ENCODE data around the gene KCNK7. TPM values are rescaled to one million over a fixed set of nuclear protein-coding genes. Genes with fewer than 3 reads are reported as not detected.

KCNK7 gene
- polyA plus RNA-seq, 1 experiment, result 0.07 TPM

DNA sequence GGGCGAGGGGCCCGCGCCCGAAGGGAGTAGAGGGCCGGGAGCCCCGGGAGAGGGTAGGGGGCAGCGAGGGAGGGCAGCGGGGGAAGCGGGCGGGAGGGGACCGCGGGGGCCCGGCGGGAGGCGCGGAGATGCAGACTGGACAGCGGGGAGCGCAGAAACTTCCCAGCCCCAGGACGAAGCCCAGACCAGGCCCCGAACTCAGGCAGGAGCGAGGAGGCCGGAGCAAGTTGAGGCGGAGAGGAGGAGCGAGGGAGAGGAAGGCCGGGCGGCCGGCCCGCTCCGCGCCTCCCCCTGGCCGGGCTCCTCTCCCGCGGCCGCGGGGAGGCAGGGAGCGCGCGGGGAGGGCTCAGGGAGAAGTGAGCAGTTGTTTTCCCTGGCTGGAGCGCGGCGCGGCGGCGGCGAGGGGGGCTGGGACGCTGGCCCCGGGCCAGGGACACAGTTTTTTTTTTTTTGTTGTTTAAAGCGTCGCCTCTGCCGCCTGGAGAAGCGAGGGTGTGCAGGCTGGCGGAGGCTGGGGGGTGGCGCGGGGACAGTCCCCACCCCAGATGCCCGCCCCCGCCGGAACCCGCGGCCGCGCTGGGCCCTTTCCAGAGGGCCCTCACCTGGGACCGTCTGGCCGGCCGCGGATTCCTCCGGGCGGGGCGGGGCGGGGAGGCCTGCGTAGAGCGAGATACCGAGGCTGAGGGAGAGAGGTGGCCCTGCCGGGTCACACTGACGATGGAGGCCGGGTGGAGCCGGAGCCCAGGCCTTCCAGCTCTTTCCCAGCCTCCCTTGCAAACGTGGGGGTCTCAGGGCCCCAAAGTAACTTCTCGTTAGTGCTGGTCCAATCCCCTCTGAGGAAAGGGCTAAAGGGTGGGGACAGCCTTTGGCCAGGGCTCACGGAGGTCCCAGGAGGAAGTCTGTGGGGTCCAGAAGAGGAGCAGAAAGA is 37.3 kb downstream of the KCNK7 start, which contains the start of gene LTBP3:
TSS of gene LTBP3 (minus strand) at position 358 of the 928 bp plus-strand sequence. CDS start 400 bp downstream, outside the sequence.
- H3K4me3 ChIP-seq (ENCODE audit: low read depth, low read length), result peak within 1 kb of the TSS; percentile 70
- CTCF ChIA-PET, result interaction anchor here (3.0 to 4.5 kb wide), 2 partner anchors 13 to 17 kb away, joined by 20 to 31 read pairs; partner anchors contain the start of gene ZNRD2
- peaks cover 5% of the 10 kb centered on the region for H3K36me3 ChIP-seq (ENCODE audit: control insufficient read depth, insufficient read depth, low read length)
- POLR2A ChIA-PET, result interaction anchor here (0.8 kb wide), 1 partner anchor 300 kb away, joined by 3 read pairs; no protein-coding TSS in a partner anchor
- no peak for DNase-seq (ENCODE audit: low read depth)
- TF ChIP-seq, protein P1, sequence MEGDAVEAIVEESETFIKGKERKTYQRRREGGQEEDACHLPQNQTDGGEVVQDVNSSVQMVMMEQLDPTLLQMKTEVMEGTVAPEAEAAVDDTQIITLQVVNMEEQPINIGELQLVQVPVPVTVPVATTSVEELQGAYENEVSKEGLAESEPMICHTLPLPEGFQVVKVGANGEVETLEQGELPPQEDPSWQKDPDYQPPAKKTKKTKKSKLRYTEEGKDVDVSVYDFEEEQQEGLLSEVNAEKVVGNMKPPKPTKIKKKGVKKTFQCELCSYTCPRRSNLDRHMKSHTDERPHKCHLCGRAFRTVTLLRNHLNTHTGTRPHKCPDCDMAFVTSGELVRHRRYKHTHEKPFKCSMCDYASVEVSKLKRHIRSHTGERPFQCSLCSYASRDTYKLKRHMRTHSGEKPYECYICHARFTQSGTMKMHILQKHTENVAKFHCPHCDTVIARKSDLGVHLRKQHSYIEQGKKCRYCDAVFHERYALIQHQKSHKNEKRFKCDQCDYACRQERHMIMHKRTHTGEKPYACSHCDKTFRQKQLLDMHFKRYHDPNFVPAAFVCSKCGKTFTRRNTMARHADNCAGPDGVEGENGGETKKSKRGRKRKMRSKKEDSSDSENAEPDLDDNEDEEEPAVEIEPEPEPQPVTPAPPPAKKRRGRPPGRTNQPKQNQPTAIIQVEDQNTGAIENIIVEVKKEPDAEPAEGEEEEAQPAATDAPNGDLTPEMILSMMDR (IDR thresholded peaks at IDR 0.05; ENCODE audit: insufficient read depth, low read depth, low read length), result 0 out of 2 replicates have a peak, but pooled peaks have one; percentile 2
- no peaks in the 10 kb centered on the region for H3K27me3 ChIP-seq (ENCODE audit: control insufficient read depth, insufficient read depth, low read length)

- no peak for DNase-seq (ENCODE audit: low read depth)
- Histone ChIP-seq H3K4me3 (ENCODE audit: low read depth, low read length) (peak overlapping the region; percentile 70), H3K36me3 (ENCODE audit: control insufficient read depth, insufficient read depth, low read length) (peaks cover 11% of the 10 kb centered on the region), H3K27me3 (ENCODE audit: control insufficient read depth, insufficient read depth, low read length) (no peaks in the 10 kb centered on the region)
- CTCF ChIA-PET, result interaction anchor here (0.9 to 3.4 kb wide), 4 partner anchors 13 to 241 kb away, joined by 3 to 26 read pairs (median 4); no protein-coding TSS in a partner anchor
- TF ChIP-seq, protein P1 (IDR thresholded peaks at IDR 0.05; ENCODE audit: insufficient read depth, low read depth, low read length), result no peak
- POLR2A ChIA-PET, result interaction anchor here (0.6 to 1.0 kb wide), 3 partner anchors 104 to 341 kb away, joined by 3 read pairs; no protein-coding TSS in a partner anchor
Observed at GRCh38 chr11:65557280-65558001, 38.2 kb downstream of the KCNK7 start.

- TF ChIP-seq, protein P1 (IDR thresholded peaks at IDR 0.05; ENCODE audit: insufficient read depth, low read depth, low read length), result no peak
- H3K4me3 ChIP-seq (ENCODE audit: low read depth, low read length), result peak overlapping the region; percentile 70
- no peaks in the 10 kb centered on the region for H3K27me3 ChIP-seq (ENCODE audit: control insufficient read depth, insufficient read depth, low read length)
- CTCF ChIA-PET, result interaction anchor here (0.8 to 3.4 kb wide), 5 partner anchors 12 to 240 kb away, joined by 3 to 26 read pairs (median 3); no protein-coding TSS in a partner anchor
- no peak for DNase-seq (ENCODE audit: low read depth)
- H3K36me3 ChIP-seq (ENCODE audit: control insufficient read depth, insufficient read depth, low read length), result peaks cover 18% of the 10 kb centered on the region
- POLR2A ChIA-PET, result interaction anchor here (0.6 to 1.0 kb wide), 3 partner anchors 105 to 342 kb away, joined by 3 read pairs; no protein-coding TSS in a partner anchor
Observed at GRCh38 chr11:65556470-65557279, 38.9 kb downstream of the KCNK7 start.

- DNase-seq (ENCODE audit: low read depth), result peak; percentile 80
- Histone ChIP-seq H3K4me3 (ENCODE audit: low read depth, low read length) (peak overlapping the region; percentile 12), H3K27me3 (ENCODE audit: control insufficient read depth, insufficient read depth, low read length) (no peaks in the 10 kb centered on the region), H3K36me3 (ENCODE audit: control insufficient read depth, insufficient read depth, low read length) (peaks cover 27% of the 10 kb centered on the region)
- ChIA-PET CTCF (interaction anchor here (0.6 to 3.4 kb wide), 4 partner anchors 15 to 56 kb away, joined by 3 to 26 read pairs (median 6); partner anchors contain the start of gene FAM89B), POLR2A (interaction anchor here (0.6 kb wide), 1 partner anchor 20 kb away, joined by 3 read pairs; the partner anchor contains the start of gene EHBP1L1)
- TF ChIP-seq, protein P1 (IDR thresholded peaks at IDR 0.05; ENCODE audit: insufficient read depth, low read depth, low read length), result no peak
Observed at GRCh38 chr11:65555693-65556231, 39.8 kb downstream of the KCNK7 start.
